HCT116 (cell line): Measurements from ENCODE around the gene CHST3. TPM values are rescaled to one million over a fixed set of nuclear protein-coding genes. Genes with fewer than 3 reads are reported as not detected.

ENCODE experiments used
- ATAC-seq: fragments of 200-7000 bp; cut with Tn5 transposase; 2 replicates; pipeline ENCODE4 v1.9.1; 2020; ENCODE audit warnings: mild to moderate bottlenecking, moderate library complexity
- BruUV-seq: library from RNA; stranded (reverse); fragments of 400-500 nt; replicated peaks from 2 replicates; lab custom pipeline; 2021; lab: Mats Ljungman, UMichigan
- CTCF ChIA-PET: fragments of 300-600 bp; sonication (Branson Sonifier 250); formaldehyde crosslinking; loops from one replicate; lab custom pipeline; 2021; ENCODE audit warnings: antibody characterized with exemption; lab: Charles Lee
- POLR2A ChIA-PET: fragments of 300-600, 350-600 bp; sonication (Branson Sonifier 250); formaldehyde crosslinking; loops from one replicate; lab custom pipeline; 2021; ENCODE audit warnings: antibody characterized with exemption; lab: Charles Lee
- RAD21 ChIA-PET, 2 experiments: fragments of 300-600 bp; sonication (Branson Sonifier 250); formaldehyde crosslinking; loops; one replicate each; lab custom pipeline; 2023; ENCODE audit warnings: low total read pairs in 2 of 2; ENCODE audit not compliant: uncharacterized antibody in 2 of 2, unreplicated experiment in 2 of 2, low non-redundant PET in 1 of 2; lab: Charles Lee
- DNase-seq: peaks from one replicate; pipeline ENCODE4 v3.0.0-alpha.2; 2010; ENCODE audit warnings: low read depth, low spot score
- H2AFZ ChIP-seq: fragments of 200-600 bp; shearing (Covaris generic), sonication (generic); 2 replicates; pipeline ENCODE4 v1.6.1; 2017; ENCODE audit warnings: low read depth, mixed run types, mixed read lengths, antibody characterized with exemption, low read length; ENCODE audit not compliant: poor library complexity, severe bottlenecking
- H3K27ac ChIP-seq: 2 replicates; pipeline ENCODE4 v1.5.1; 2012; ENCODE audit warnings: low read depth, low read length
- H3K27me3 ChIP-seq: fragments of 200-600 bp; sonication (generic); 2 replicates; pipeline ENCODE4 v1.6.1; 2016; ENCODE audit warnings: mixed run types, low read length, mixed read lengths; ENCODE audit not compliant: insufficient read depth
- H3K36me3 ChIP-seq, 2 experiments: fragments of 200-500 bp in 1 of 2; fragments of 200-600 bp in 1 of 2; sonication (Bioruptor generic) in 1 of 2; sonication (generic) in 1 of 2; 2 replicates each; pipeline versions ENCODE4 v1.5.1 to v1.6.1; 2014 to 2016; ENCODE audit warnings: low read length in 2 of 2, inconsistent platforms in 1 of 2, mixed read lengths in 1 of 2, mixed run types in 1 of 2; ENCODE audit not compliant: insufficient read depth in 2 of 2, control insufficient read depth in 1 of 2
- H3K4me1 ChIP-seq, 2 experiments: fragments of 200-600 bp in 1 of 2; sonication (generic) in 1 of 2; 2 replicates each; pipeline versions ENCODE4 v1.5.1 to v1.6.1; 2012 to 2017; ENCODE audit warnings: low read length in 2 of 2, inconsistent platforms in 1 of 2, mild to moderate bottlenecking in 1 of 2, mixed read lengths in 1 of 2, mixed run types in 1 of 2, moderate library complexity in 1 of 2; ENCODE audit not compliant: insufficient read depth in 2 of 2, control insufficient read depth in 1 of 2
- H3K4me2 ChIP-seq: fragments of 200-600 bp; sonication (generic); 2 replicates; pipeline ENCODE4 v1.6.1; 2017; ENCODE audit warnings: mixed run types, low read length, mixed read lengths
- H3K4me3 ChIP-seq, 2 experiments: fragments of 200-600 bp in 1 of 2; sonication (generic) in 1 of 2; replicated peaks in 1 of 2; 2 replicates each; pipeline ENCODE4 v1.5.1; 2011 to 2016; ENCODE audit warnings: low read length in 2 of 2, control low read depth in 1 of 2, low read depth in 1 of 2, mild to moderate bottlenecking in 1 of 2, mixed read lengths in 1 of 2, mixed run types in 1 of 2
- H3K79me2 ChIP-seq: fragments of 200-600 bp; sonication (generic); 2 replicates; pipeline ENCODE4 v1.6.1; 2017; ENCODE audit warnings: mild to moderate bottlenecking, mixed run types, low read length, moderate library complexity, mixed read lengths; ENCODE audit not compliant: insufficient read depth
- H3K9ac ChIP-seq: fragments of 200-600 bp; sonication (generic); 2 replicates; pipeline ENCODE4 v1.6.1; 2016; ENCODE audit warnings: low read length, mixed read lengths
- H3K9me2 ChIP-seq: fragments of 200-600 bp; sonication (generic), shearing (Covaris generic); 2 replicates; pipeline ENCODE4 v1.6.1; 2017; ENCODE audit warnings: mixed run types, mild to moderate bottlenecking, moderate library complexity; ENCODE audit not compliant: insufficient read depth
- H3K9me3 ChIP-seq, 2 experiments: fragments of 200-500 bp in 1 of 2; fragments of 200-600 bp in 1 of 2; sonication (Bioruptor generic) in 1 of 2; sonication (generic) in 1 of 2; 2 replicates each; pipeline ENCODE4 v1.6.1; 2014 to 2017; ENCODE audit warnings: low read length in 2 of 2, mixed read lengths in 2 of 2, inconsistent platforms in 1 of 2, low read depth in 1 of 2, mild to moderate bottlenecking in 1 of 2, mixed run types in 1 of 2, moderate library complexity in 1 of 2; ENCODE audit not compliant: control insufficient read depth in 1 of 2, insufficient read depth in 1 of 2
- H4K20me1 ChIP-seq: fragments of 200-600 bp; sonication (generic), shearing (Covaris generic); 2 replicates; pipeline ENCODE4 v1.6.1; 2017; ENCODE audit warnings: mixed run types, mild to moderate bottlenecking, moderate library complexity; ENCODE audit not compliant: insufficient read depth
- CBX3 ChIP-seq: IDR thresholded peaks from 2 replicates; pipeline ENCODE4 v1.6.1; 2012; ENCODE audit warnings: low read depth
- CTCF ChIP-seq, 3 experiments: fragments of 200-600 bp in 1 of 3; sonication (generic) in 1 of 3; IDR thresholded peaks in 2 of 3; conservative IDR thresholded peaks in 1 of 3; 2 replicates each; pipeline ENCODE4 v1.5.1; 2012 to 2017; ENCODE audit warnings: low read depth in 2 of 3, low read length in 2 of 3, antibody characterized with exemption in 1 of 3, borderline replicate concordance in 1 of 3, control low read depth in 1 of 3, mild to moderate bottlenecking in 1 of 3, mixed read lengths in 1 of 3, mixed run types in 1 of 3, moderate library complexity in 1 of 3; ENCODE audit not compliant: insufficient read depth in 1 of 3
- EGR1 ChIP-seq: IDR thresholded peaks from 2 replicates; pipeline ENCODE4 v1.6.1; 2012; ENCODE audit warnings: low read depth
- ELF1 ChIP-seq: IDR thresholded peaks from 2 replicates; pipeline ENCODE4 v1.6.1; 2012; ENCODE audit warnings: low read depth, borderline replicate concordance
- EZH2 ChIP-seq: fragments of 200-600 bp; sonication (generic); IDR thresholded peaks from 2 replicates; pipeline ENCODE4 v1.6.1; 2017; ENCODE audit warnings: antibody characterized with exemption, mixed run types
- EZH2phosphoT487 ChIP-seq: fragments of 200-600 bp; IDR thresholded peaks from 2 replicates; pipeline ENCODE4 v1.6.1; 2018; ENCODE audit warnings: antibody characterized with exemption, borderline replicate concordance
- FOSL1 ChIP-seq: IDR thresholded peaks from 2 replicates; pipeline ENCODE4 v1.6.1; 2012; ENCODE audit warnings: low read depth
- JUND ChIP-seq: IDR thresholded peaks from 2 replicates; pipeline ENCODE4 v1.6.1; 2012
- MAX ChIP-seq: IDR thresholded peaks from 2 replicates; pipeline ENCODE4 v1.6.1; 2012
- POLR2A ChIP-seq: IDR thresholded peaks from 2 replicates; pipeline ENCODE4 v1.7.0; 2011; ENCODE audit warnings: borderline replicate concordance; ENCODE audit not compliant: insufficient read depth, insufficient read length; ENCODE audit errors: extremely low read depth
- POLR2AphosphoS5 ChIP-seq: IDR thresholded peaks from 2 replicates; pipeline ENCODE4 v1.6.1; 2011; ENCODE audit warnings: mild to moderate bottlenecking, low read depth, low read length, moderate library complexity
- SIN3A ChIP-seq: IDR thresholded peaks from 2 replicates; pipeline ENCODE4 v1.6.1; 2012; ENCODE audit warnings: low read depth
- SP1 ChIP-seq: IDR thresholded peaks from 2 replicates; pipeline ENCODE4 v1.6.1; 2012; ENCODE audit warnings: low read depth
- SRF ChIP-seq: IDR thresholded peaks from 2 replicates; pipeline ENCODE4 v1.6.1; 2012; ENCODE audit warnings: low read depth
- TCF7L2 ChIP-seq: IDR thresholded peaks from 2 replicates; pipeline ENCODE4 v1.7.0; 2011; ENCODE audit warnings: borderline replicate concordance, inconsistent platforms; ENCODE audit not compliant: insufficient read depth, insufficient read length; ENCODE audit errors: extremely low read depth
- ZBTB33 ChIP-seq: IDR thresholded peaks from 2 replicates; pipeline ENCODE4 v1.6.1; 2011; ENCODE audit warnings: mild to moderate bottlenecking, low read length, moderate library complexity; ENCODE audit not compliant: insufficient replicate concordance; ENCODE audit errors: extremely low read depth
- ZFX ChIP-seq: fragments of 450-650 bp; IDR thresholded peaks from 2 replicates; pipeline ENCODE4 v1.6.1; 2017
- ZNF274 ChIP-seq: fragments of 200-500 bp; sonication (Bioruptor generic); IDR thresholded peaks from 2 replicates; pipeline ENCODE4 v1.6.1; 2014; ENCODE audit warnings: mild to moderate bottlenecking, low read depth, low read length, inconsistent platforms
- intact Hi-C: fragments of 100-400 bp; cut with micrococcal nuclease; formaldehyde crosslinking; loops from 2 replicates; pipeline ENCODE4 v1.10.0; 2022
- total RNA-seq: library from RNA; stranded (reverse); gene quantifications from one replicate; pipeline ENCODE4 v1.2.1, GENCODE V29; 2021; ENCODE audit not compliant: unreplicated experiment

The CHST3 gene
- total RNA-seq, 1 experiment from 2014 or later = 10.6 TPM

- Histone ChIP-seq H3K9me3 (no peaks in the 10 kb centered on the region), H3K36me3 (no peaks in the 10 kb centered on the region), H3K4me2 (no peak overlapping the region), H4K20me1 (no peaks in the 10 kb centered on the region), H3K27me3 (no peaks in the 10 kb centered on the region), H2AFZ (no peak overlapping the region), H3K79me2 (no peaks in the 10 kb centered on the region), H3K4me1 (peaks cover 0 to 13% of the 10 kb centered on the region in 2 experiments; a peak in 2 of 4 replicates), H3K9ac (no peak overlapping the region), H3K4me3 (no peak overlapping the region), H3K27ac (no peak overlapping the region), H3K9me2 (no peaks in the 10 kb centered on the region)
- POLR2A ChIA-PET = no interaction called here
- DNase-seq (no peak), ATAC-seq (no peak)
- intact Hi-C loops = no loop called here
- CTCF ChIA-PET = interaction anchor here (1.6 kb wide), 1 partner anchor 14 kb away, joined by 6 read pairs; no protein-coding TSS in a partner anchor
- no peak for TF ChIP-seq POLR2AphosphoS5
- TF ChIP-seq EGR1 = no peak
- no peak for TF ChIP-seq POLR2A
- no peak for TF ChIP-seq ZFX
- TF ChIP-seq ZNF274 = no peak
- TF ChIP-seq CTCF (IDR thresholded peaks at IDR 0.05 in 2 of 3, conservative IDR thresholded peaks at IDR 0.05 in 1 of 3; ENCODE audit: borderline replicate concordance in 1 of 3, insufficient read depth in 1 of 3, low read depth in 2 of 3, low read length in 2 of 3) = no peak
- BruUV-seq = no TSS peak
- RAD21 ChIA-PET = no interaction called here
These were observed 69.9 kb downstream of the CHST3 start for GRCh38 chr10:72034040-72034499.

GRCh38 chr10:72034761-72035160 is 70.6 kb downstream of the CHST3 start:
- Histone ChIP-seq H4K20me1 (no peaks in the 10 kb centered on the region), H3K79me2 (no peaks in the 10 kb centered on the region), H3K9me2 (no peaks in the 10 kb centered on the region), H3K27me3 (no peaks in the 10 kb centered on the region), H3K9me3 (no peaks in the 10 kb centered on the region), H3K27ac (no peak overlapping the region), H3K4me2 (no peak overlapping the region), H3K9ac (no peak overlapping the region), H2AFZ (no peak overlapping the region), H3K36me3 (no peaks in the 10 kb centered on the region), H3K4me3 (no peak overlapping the region), H3K4me1 (peaks cover 0 to 13% of the 10 kb centered on the region in 2 experiments; a peak in 2 of 4 replicates)
- ATAC-seq (no peak), DNase-seq (no peak)
- ChIA-PET POLR2A (no interaction called here), RAD21 (interaction anchor here in 1 of 2 experiments (0.7 kb wide), 1 partner anchor 286 kb away, joined by 4 read pairs; no protein-coding TSS in a partner anchor), CTCF (no interaction called here)
- BruUV-seq = no TSS peak
- intact Hi-C loops = no loop called here
- TF ChIP-seq FOSL1 (no peak), SP1 (no peak), EGR1 (no peak), EZH2 (no peak), ZNF274 (no peak), JUND (no peak), POLR2A (no peak), MAX (no peak), EZH2phosphoT487 (no peak), ZBTB33 (no peak), CBX3 (no peak), ELF1 (no peak), SIN3A (no peak), TCF7L2 (no peak), SRF (no peak), ZFX (no peak)
